GM12865 (cell line): ENCODE results near the gene ARHGEF33.
A peak's percentile ranks its signal among the peaks of the same experiment; 100 is the strongest.

Experiments
- DNase-seq: peaks from one replicate; pipeline ENCODE4 v3.0.0; 2010; ENCODE audit warnings: low read depth
- H3K4me3 ChIP-seq: 2 replicates; pipeline ENCODE4 v1.5.1; 2011; ENCODE audit warnings: mild to moderate bottlenecking, low read depth, low read length, control low read depth
- CTCF ChIP-seq: IDR thresholded peaks from 2 replicates; pipeline ENCODE4 v1.5.1; 2011; ENCODE audit warnings: low read length, control low read depth, low read depth, inconsistent platforms; ENCODE audit not compliant: insufficient read depth; ENCODE audit errors: missing control alignments

Gene ARHGEF33

GRCh38 chr2:38948995-38949394, 59.3 kb downstream of the ARHGEF33 start:
- no peak for DNase-seq
- no peak for TF ChIP-seq CTCF
- no peak overlapping the region for H3K4me3 ChIP-seq

GRCh38 chr2:38951766-38952165, 62.1 kb downstream of the ARHGEF33 start:
- H3K4me3 ChIP-seq: no peak overlapping the region
- no peak for TF ChIP-seq CTCF
- no peak for DNase-seq

GRCh38 chr2:38957972-38958371, 68.3 kb downstream of the ARHGEF33 start:
- no peak for DNase-seq
- no peak for TF ChIP-seq CTCF
- no peak overlapping the region for H3K4me3 ChIP-seq

GRCh38 chr2:38959466-38959865, 69.8 kb downstream of the ARHGEF33 start:
- DNase-seq: no peak
- no peak for TF ChIP-seq CTCF
- no peak overlapping the region for H3K4me3 ChIP-seq

GRCh38 chr2:38959938-38960608, 70.4 kb downstream of the ARHGEF33 start:
- H3K4me3 ChIP-seq: peak overlapping the region; percentile 37
- DNase-seq: peak; percentile 83
- no peak for TF ChIP-seq CTCF

GRCh38 chr2:38960609-38961320, 71.1 kb downstream of the ARHGEF33 start:
- no peak for TF ChIP-seq CTCF
- no peak overlapping the region; the same call in 1 of the 2 replicates for H3K4me3 ChIP-seq
- DNase-seq: no peak
